Measurements from ENCODE around the gene ARHGEF1. TPM values are rescaled to one million over a fixed set of nuclear protein-coding genes. Genes with fewer than 3 reads are reported as not detected.
A peak's percentile ranks its signal among the peaks of the same experiment; 100 is the strongest.

ARHGEF1 gene
- total RNA-seq, 2 donors from 2014 or later = 75.3 to 104 TPM

DNA sequence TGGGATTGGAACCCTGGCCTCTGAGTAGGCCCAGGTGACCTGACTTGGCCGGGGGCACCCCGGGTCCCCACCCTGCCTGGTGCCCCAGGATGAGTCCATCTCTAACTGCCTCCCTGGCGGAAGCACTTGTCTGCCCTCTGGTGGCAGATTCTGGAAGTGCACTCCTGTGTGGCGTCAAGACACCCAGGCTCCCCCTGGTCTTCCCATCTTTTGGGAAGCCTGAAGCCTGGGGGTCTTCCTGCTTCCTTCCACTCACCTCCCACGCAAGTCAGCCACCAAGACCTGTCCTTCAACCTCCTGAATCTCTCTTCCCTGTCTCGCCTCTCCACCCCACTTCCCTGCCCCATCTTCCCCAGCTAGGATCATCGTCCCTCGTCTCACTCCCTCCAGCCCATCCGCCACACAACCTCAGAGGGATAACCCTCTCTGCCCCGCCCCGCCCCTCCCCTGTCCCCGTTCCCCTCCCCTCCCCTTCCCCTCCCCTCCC lies 68.7 kb downstream of the ARHGEF1 start:
- Histone ChIP-seq H3K27ac (no peak overlapping the region), H3K4me1 (ENCODE audit: control insufficient read depth in 1 of 2, low read depth in 2 of 2) (no peaks in the 10 kb centered on the region), H3K27me3 (replicated peaks; ENCODE audit: insufficient read depth) (no peaks in the 10 kb centered on the region), H3K9me3 (no peaks in the 10 kb centered on the region), H3K4me3 (no peak overlapping the region), H3K36me3 (peaks cover 8% of the 10 kb centered on the region)
- no peak for DNase-seq (ENCODE audit: low spot score)
- no peak for ATAC-seq (ENCODE audit: insufficient number of reproducible peaks, low FRiP score, low read depth)
- TF ChIP-seq, protein P1, sequence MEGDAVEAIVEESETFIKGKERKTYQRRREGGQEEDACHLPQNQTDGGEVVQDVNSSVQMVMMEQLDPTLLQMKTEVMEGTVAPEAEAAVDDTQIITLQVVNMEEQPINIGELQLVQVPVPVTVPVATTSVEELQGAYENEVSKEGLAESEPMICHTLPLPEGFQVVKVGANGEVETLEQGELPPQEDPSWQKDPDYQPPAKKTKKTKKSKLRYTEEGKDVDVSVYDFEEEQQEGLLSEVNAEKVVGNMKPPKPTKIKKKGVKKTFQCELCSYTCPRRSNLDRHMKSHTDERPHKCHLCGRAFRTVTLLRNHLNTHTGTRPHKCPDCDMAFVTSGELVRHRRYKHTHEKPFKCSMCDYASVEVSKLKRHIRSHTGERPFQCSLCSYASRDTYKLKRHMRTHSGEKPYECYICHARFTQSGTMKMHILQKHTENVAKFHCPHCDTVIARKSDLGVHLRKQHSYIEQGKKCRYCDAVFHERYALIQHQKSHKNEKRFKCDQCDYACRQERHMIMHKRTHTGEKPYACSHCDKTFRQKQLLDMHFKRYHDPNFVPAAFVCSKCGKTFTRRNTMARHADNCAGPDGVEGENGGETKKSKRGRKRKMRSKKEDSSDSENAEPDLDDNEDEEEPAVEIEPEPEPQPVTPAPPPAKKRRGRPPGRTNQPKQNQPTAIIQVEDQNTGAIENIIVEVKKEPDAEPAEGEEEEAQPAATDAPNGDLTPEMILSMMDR (IDR thresholded peaks at IDR 0.05) = peak; percentile 98

DNA sequence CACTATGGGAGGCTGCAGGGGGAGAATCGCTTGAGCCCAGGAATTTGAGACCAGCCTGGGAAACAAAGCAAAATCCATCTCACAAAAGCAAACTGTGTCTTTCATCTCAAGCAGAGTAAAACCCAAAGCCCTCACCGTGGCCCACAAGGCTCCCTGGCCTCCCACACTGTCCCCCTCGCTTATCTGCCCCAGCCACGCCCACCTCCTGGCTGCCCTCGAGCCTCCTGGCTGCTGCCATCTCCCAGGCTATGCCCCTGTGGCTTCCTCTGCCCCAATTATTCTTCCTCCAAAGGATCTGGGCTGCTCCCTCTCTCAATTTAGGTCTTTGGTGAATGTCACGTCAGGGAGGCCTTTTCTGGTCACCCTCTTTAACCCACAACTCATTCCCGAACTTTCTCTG lies 72.5 kb downstream of the ARHGEF1 start:
- Histone ChIP-seq H3K9me3 (no peaks in the 10 kb centered on the region), H3K4me3 (no peak overlapping the region), H3K4me1 (ENCODE audit: control insufficient read depth in 1 of 2, low read depth in 2 of 2) (peaks cover 7 to 17% of the 10 kb centered on the region in 2 donors), H3K36me3 (peaks cover 8% of the 10 kb centered on the region), H3K27me3 (replicated peaks; ENCODE audit: insufficient read depth) (no peaks in the 10 kb centered on the region), H3K27ac (no peak overlapping the region)
- TF ChIP-seq, protein P1 (IDR thresholded peaks at IDR 0.05) = no peak
- ATAC-seq (ENCODE audit: insufficient number of reproducible peaks, low FRiP score, low read depth) (no peak), DNase-seq (ENCODE audit: low spot score) (no peak)

DNA sequence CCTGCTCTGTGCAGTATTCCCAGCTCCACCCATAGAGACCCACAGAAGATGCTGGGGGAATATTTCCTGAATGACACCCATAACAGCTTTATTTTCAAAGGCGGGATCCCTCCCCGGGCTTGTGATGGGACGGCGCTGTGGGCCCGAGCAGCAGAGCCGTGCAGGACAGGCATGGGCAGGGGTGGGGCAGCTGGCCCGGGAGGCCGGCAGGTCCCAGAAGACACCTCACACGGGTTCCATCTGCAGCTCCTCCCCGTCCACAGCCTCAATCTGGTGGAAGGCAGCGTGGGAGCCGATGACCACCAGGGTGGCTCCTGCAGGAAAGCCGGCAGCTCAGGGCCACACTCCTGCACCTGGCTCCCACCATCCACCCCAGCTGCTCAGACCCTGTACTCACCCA lies 73.6 kb downstream of the ARHGEF1 start:
- no peak for DNase-seq (ENCODE audit: low spot score)
- no peaks in the 10 kb centered on the region for H3K27me3 ChIP-seq (replicated peaks; ENCODE audit: insufficient read depth)
- TF ChIP-seq, protein P1 (IDR thresholded peaks at IDR 0.05) = no peak
- no peaks in the 10 kb centered on the region for H3K9me3 ChIP-seq
- H3K27ac ChIP-seq = no peak overlapping the region
- ATAC-seq (ENCODE audit: insufficient number of reproducible peaks, low FRiP score, low read depth) = no peak
- no peak overlapping the region for H3K4me3 ChIP-seq
- H3K4me1 ChIP-seq (ENCODE audit: control insufficient read depth in 1 of 2, low read depth in 2 of 2) = peaks cover 7 to 17% of the 10 kb centered on the region in 2 donors
- H3K36me3 ChIP-seq = peaks cover 8% of the 10 kb centered on the region

Other genes with a start within 250 kb of the ARHGEF1 start
- gene CEACAM7, start 194.9 kb upstream of the ARHGEF1 start, total RNA-seq = not detected
- gene CEACAM5, start 174.6 kb upstream of the ARHGEF1 start, total RNA-seq = not detected
- gene CEACAM6, start 127.7 kb upstream of the ARHGEF1 start, total RNA-seq = not detected
- gene CEACAM3, start 86.6 kb upstream of the ARHGEF1 start, total RNA-seq = not detected
- gene LYPD4, start 38.5 kb upstream of the ARHGEF1 start, total RNA-seq = not detected
- gene DMRTC2, start 38.1 kb upstream of the ARHGEF1 start, total RNA-seq = not detected
- gene RPS19, start 22.9 kb upstream of the ARHGEF1 start, total RNA-seq = 100 to 1,000 TPM; 347 to 429 TPM
- gene CD79A, start 5.9 kb upstream of the ARHGEF1 start, total RNA-seq = not detected
- under 1 TPM; 0.28 to 0.41 TPM for gene ERFL, start 45.3 kb downstream of the ARHGEF1 start, total RNA-seq
- 100 to 1,000 TPM; 130 to 332 TPM for gene RABAC1, start 76.1 kb downstream of the ARHGEF1 start, total RNA-seq
- under 1 TPM in 1 of 2 donors, not detected in 1; 0.14 TPM for gene ATP1A3, start 111.0 kb downstream of the ARHGEF1 start, total RNA-seq
- gene GRIK5, start 187.0 kb downstream of the ARHGEF1 start, total RNA-seq = 10 to 100 TPM; 22.3 to 24.8 TPM
- gene ZNF574, start 193.0 kb downstream of the ARHGEF1 start, total RNA-seq = 10 to 100 TPM; 20.4 to 24.2 TPM
- gene POU2F2, start 249.3 kb downstream of the ARHGEF1 start, total RNA-seq = 1 to 10 TPM in 1 of 2 donors, under 1 TPM in 1; 0.85 to 5.8 TPM